Activated CD4-positive, CD25-positive, alpha-beta regulatory T cell treated with anti-CD3 and anti-CD28 coated beads, Interleukin-2, amount 50 U/mL, for 72 hours (primary cell): ENCODE measurements around the gene RBM44.

Source experiments
- DNase-seq: peaks from one replicate; pipeline ENCODE4 v3.0.0; 2021

The RBM44 gene

DNA sequence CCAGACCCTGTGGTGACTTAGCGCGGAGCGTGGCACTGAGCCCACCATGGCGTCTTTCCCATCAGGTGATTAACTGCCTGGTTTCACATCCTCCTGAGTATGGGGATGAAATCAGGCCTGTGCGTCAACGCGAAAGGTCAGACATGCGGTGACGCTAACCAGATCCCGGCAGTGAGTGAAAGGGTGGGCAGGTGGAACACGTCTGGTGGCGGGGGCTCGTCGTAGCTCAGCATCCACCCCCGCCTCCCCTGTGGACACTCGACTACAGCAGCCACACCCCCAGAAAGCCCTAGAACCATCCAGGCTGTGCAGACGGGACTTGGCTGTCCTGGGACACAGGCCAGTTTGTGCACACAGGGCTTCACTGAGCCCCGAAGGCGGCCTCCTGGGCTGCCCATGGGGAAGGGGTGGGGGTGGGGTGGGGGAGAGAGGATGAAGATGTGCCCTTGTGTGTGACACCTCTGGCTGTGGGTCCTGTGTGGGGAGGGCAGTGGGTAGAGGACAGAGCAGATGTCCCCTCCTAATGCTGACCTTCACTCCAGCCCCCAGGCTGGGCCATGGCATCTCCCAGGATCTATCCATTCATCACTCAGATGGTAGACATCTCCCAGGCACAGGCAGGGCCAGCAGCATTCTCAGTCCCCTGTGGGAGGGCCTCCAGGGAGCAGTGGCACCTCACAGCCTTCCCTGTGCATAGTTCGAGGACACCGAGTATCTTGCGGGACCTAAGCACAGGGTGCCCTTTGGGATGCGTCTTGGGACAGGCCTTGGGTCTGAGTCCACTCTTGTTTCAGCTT lies 88.3 kb downstream of the RBM44 start:
- no peak for DNase-seq

DNA sequence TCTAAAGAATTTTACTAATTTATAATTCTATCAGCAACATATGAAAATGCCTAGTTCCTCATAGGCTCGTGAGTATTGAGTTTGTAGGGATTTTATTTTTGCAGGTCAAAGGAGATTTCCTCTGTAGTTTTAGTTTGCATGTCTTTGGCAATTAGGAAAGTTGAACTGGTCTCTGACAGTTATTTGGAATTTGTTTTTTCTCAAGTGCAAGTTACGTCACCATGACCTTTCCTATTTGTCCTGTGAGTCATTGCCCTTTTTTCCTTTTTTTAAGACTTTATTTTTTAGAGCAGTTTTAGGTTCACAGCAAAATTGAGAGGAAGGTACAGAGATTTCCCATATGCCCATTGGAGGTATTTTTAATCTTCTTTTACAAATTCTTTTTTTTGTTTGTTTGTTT lies 89.8 kb downstream of the RBM44 start:
- no peak for DNase-seq

DNA sequence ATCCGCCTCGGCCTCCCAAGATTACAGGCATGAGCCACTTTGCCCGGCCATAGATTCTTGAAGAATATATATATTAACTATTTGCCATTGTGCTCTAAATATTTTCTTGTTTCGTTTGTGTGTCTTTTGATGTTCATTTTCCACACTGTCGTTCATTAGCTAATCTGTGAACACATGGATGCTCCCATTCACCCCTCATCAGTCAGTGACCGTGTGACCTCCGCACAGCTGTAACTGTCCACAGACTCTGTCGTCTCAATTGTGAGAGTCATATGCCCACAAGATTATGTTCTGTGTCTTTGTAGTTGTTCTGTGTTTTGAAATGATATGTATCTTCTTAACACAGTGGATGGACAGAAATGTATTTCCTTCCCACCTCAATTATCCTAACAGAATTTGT lies 90.4 kb downstream of the RBM44 start:
- DNase-seq, result no peak

GRCh38 chr2:237889811-237890210 lies 91.2 kb downstream of the RBM44 start:
- no peak for DNase-seq
